Natural killer cell (primary cell): Measurements from ENCODE around the gene DENND5A. TPM values are rescaled to one million over a fixed set of nuclear protein-coding genes. Genes with fewer than 3 reads are reported as not detected.
"Not testable (repeated sequence)": the region's sequence is repeated elsewhere in the genome, so short reads cannot be mapped to it uniquely, and the experiment has no call there.

ENCODE experiments used
- ATAC-seq, 3 donors: fragments of 150-1000 bp in 2 of 3; fragments of 200-7000 bp in 1 of 3; cut with Tn5 transposase; 1 replicate in 1 of 3; 2 replicates in 2 of 3; pipeline ENCODE4 v1.10.0; 2021; ENCODE audit warnings: mild to moderate bottlenecking in 2 of 3, moderate library complexity in 2 of 3
- DNase-seq, 2 donors: peaks; one replicate each; pipeline versions ENCODE4 v3.0.0 to v3.0.0-alpha.2; 2013 to 2021; ENCODE audit warnings: mixed read lengths in 1 of 2
- H3K27ac ChIP-seq: one replicate; pipeline ENCODE4 v1.5.1; 2013; ENCODE audit warnings: mild to moderate bottlenecking, low read length
- H3K27me3 ChIP-seq: one replicate; pipeline ENCODE4 v1.6.1; 2013; ENCODE audit warnings: low read length; ENCODE audit not compliant: control insufficient read depth, insufficient read depth
- H3K36me3 ChIP-seq: one replicate; pipeline ENCODE4 v1.6.1; 2013; ENCODE audit warnings: low read length; ENCODE audit not compliant: control insufficient read depth, insufficient read depth
- H3K4me1 ChIP-seq: one replicate; pipeline ENCODE4 v1.6.1; 2013; ENCODE audit warnings: low read length; ENCODE audit not compliant: control insufficient read depth, insufficient read depth
- H3K4me3 ChIP-seq: one replicate; pipeline ENCODE4 v1.5.1; 2013; ENCODE audit warnings: low read length
- H3K9me3 ChIP-seq: one replicate; pipeline ENCODE4 v1.6.1; 2013; ENCODE audit warnings: low read length; ENCODE audit not compliant: control insufficient read depth, insufficient read depth
- H3K27ac Mint-ChIP-seq, 2 donors: one replicate each; pipeline ENCODE4 v1.8.0; 2022; ENCODE audit warnings: mild to moderate bottlenecking in 2 of 2, mixed read lengths in 2 of 2, moderate library complexity in 1 of 2
- H3K27me3 Mint-ChIP-seq, 2 donors: one replicate each; pipeline ENCODE4 v1.8.0; 2022; ENCODE audit warnings: low read depth in 2 of 2, mixed read lengths in 2 of 2
- H3K36me3 Mint-ChIP-seq: one replicate; pipeline ENCODE4 v1.8.0; 2022; ENCODE audit warnings: mixed read lengths
- H3K4me1 Mint-ChIP-seq, 2 donors: one replicate each; pipeline ENCODE4 v1.8.0; 2022; ENCODE audit warnings: mixed read lengths in 2 of 2
- H3K4me3 Mint-ChIP-seq: one replicate; pipeline ENCODE4 v1.8.0; 2022; ENCODE audit warnings: mild to moderate bottlenecking, moderate library complexity, mixed read lengths
- H3K9me3 Mint-ChIP-seq, 2 donors: one replicate each; pipeline ENCODE4 v1.8.0; 2022; ENCODE audit warnings: mixed read lengths in 2 of 2
- WGBS: methylation state at CpG from one replicate; pipeline ENCODE4 v1.1.7; 2013; ENCODE audit warnings: missing lambda C conversion rate; ENCODE audit not compliant: insufficient coverage; 5-methylcytosine and 5-hydroxymethylcytosine counted together
- intact Hi-C: fragments of 100-400 bp; cut with micrococcal nuclease; formaldehyde crosslinking; loops from one replicate; pipeline ENCODE4 v1.14.2; 2022
- total RNA-seq, 4 donors: library from RNA; stranded (reverse); fragments of 120-200 nt in 1 of 4; gene quantifications; one replicate each; pipeline versions ENCODE4 v1.2.3 to v1.2.4, GENCODE V29; 2013 to 2022
- TF ChIP-seq, protein P1 (sequence below): fragments of 200-600 bp; IDR thresholded peaks from one replicate; pipeline ENCODE4 v1.8.0; 2022; ENCODE audit warnings: antibody characterized with exemption

Gene DENND5A
- total RNA-seq, 3 donors from 2014 or later (not counting 1 experiment from before 2014, with no cell fraction given) = 23.8 to 42.5 (median 38.7) TPM

DNA sequence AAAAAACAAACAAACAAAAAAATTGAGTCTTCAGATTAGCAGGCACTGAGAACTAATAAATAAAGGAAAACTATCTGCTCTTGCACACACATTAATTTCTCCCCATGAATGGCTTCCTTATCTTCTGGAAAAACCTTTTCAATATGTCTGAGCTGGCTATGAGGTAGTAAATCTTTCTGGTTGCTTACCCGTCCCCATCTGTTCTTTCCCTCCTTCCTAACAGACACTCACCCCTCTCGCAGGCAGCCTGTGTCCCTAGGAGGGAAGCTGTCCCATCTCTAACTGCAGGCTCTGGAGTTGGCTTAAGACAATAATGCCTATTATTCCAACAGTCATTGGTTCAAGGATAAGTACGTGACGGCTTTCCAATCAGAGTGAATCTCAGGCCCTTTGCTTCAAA, 165.5 kb downstream of the DENND5A start:
- H3K27ac ChIP-seq = no peak overlapping the region
- WGBS = 63% methylated on average over 3 of the region's 4 CpGs
- no peaks in the 10 kb centered on the region for H3K4me1 Mint-ChIP-seq

DNA sequence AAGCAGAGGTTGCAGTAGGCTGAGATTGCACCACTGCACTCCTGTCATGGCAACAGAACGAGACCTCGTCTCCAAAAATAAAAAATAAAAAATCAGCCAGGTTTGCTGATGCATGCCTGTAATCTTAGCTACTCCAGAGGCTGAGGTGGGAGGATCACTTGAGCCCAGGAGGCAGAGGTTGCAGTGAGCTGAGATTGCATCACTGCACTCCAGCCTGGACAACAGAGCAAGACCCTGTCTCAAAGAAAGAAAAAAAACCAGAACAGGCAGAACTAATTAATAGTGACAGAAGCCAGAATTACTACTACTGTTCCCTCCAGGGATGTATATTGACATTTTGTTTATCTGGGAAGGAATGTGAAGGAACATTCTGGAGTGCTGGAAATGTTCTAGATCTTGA, 166.7 kb downstream of the DENND5A start:
- H3K9me3 Mint-ChIP-seq, H3K36me3 ChIP-seq, intact Hi-C loops, H3K4me1 Mint-ChIP-seq, H3K36me3 Mint-ChIP-seq, H3K4me3 ChIP-seq, H3K9me3 ChIP-seq, H3K27ac Mint-ChIP-seq, H3K27ac ChIP-seq, ATAC-seq, H3K4me1 ChIP-seq, H3K4me3 Mint-ChIP-seq, H3K27me3 ChIP-seq, DNase-seq: not testable (repeated sequence)
- peaks cover 23 to 33% of the 10 kb centered on the region in 2 donors for H3K27me3 Mint-ChIP-seq
- 95% methylated on average over 2 of the region's 2 CpGs for WGBS

More for the DNA sequence above, 165.5 kb downstream of the DENND5A start:
- Histone ChIP-seq H3K4me3 (no peak overlapping the region), H3K9me3 (no peaks in the 10 kb centered on the region), H3K27me3 (no peaks in the 10 kb centered on the region), H3K4me1 (no peaks in the 10 kb centered on the region), H3K36me3 (no peaks in the 10 kb centered on the region)
- H3K27ac Mint-ChIP-seq = no peak overlapping the region
- peaks cover 18 to 26% of the 10 kb centered on the region in 2 donors for H3K27me3 Mint-ChIP-seq
- no peak overlapping the region for H3K4me3 Mint-ChIP-seq
- ATAC-seq (no peak), DNase-seq (no peak)
- intact Hi-C loops = no loop called here
- no peaks in the 10 kb centered on the region for H3K36me3 Mint-ChIP-seq
- H3K9me3 Mint-ChIP-seq = no peaks in the 10 kb centered on the region
- TF ChIP-seq, protein P1, sequence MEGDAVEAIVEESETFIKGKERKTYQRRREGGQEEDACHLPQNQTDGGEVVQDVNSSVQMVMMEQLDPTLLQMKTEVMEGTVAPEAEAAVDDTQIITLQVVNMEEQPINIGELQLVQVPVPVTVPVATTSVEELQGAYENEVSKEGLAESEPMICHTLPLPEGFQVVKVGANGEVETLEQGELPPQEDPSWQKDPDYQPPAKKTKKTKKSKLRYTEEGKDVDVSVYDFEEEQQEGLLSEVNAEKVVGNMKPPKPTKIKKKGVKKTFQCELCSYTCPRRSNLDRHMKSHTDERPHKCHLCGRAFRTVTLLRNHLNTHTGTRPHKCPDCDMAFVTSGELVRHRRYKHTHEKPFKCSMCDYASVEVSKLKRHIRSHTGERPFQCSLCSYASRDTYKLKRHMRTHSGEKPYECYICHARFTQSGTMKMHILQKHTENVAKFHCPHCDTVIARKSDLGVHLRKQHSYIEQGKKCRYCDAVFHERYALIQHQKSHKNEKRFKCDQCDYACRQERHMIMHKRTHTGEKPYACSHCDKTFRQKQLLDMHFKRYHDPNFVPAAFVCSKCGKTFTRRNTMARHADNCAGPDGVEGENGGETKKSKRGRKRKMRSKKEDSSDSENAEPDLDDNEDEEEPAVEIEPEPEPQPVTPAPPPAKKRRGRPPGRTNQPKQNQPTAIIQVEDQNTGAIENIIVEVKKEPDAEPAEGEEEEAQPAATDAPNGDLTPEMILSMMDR = no peak

DNA sequence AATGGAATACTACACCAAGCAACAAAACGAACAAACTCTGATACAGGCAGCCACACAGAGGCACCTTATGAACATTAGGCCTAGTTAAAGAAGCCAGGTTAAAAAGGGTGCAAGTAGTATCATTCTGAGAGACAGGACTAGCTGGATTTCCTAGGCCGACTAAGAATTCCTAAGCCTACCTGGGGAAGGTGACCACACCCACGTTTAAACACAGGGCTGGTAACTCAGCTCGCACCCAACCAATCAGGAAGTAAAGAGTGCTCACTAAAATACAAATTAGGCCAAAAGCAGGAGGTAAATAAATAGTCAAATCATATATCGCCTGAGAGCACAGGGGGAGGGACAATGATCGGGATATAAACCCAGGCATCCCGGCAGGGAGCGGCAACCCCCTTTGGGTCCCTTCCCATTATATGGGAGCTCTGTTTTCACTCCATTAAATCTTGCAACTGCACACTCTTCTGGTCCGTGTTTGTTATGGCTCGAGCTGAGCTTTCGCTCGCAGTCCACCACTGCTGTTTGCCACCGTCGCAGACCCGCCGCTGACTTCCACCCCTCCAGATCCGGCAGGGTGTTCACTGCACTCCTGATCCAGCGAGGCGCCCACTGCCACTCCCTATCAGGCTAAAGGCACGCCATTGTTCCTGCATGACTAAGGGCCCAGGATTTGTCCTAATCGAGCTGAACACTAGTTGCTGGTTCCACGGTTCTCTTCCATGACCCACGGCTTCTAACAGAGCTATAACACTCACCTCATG, 167.8 kb downstream of the DENND5A start:
- H3K4me3 Mint-ChIP-seq, H3K4me1 Mint-ChIP-seq, H3K9me3 ChIP-seq, H3K36me3 Mint-ChIP-seq, H3K9me3 Mint-ChIP-seq, intact Hi-C loops, H3K4me3 ChIP-seq, H3K36me3 ChIP-seq, ATAC-seq, DNase-seq, H3K4me1 ChIP-seq, H3K27ac Mint-ChIP-seq, H3K27ac ChIP-seq, H3K27me3 ChIP-seq: not testable (repeated sequence)
- 92% methylated on average over 22 of the region's 23 CpGs for WGBS
- H3K27me3 Mint-ChIP-seq = peaks cover 34 to 44% of the 10 kb centered on the region in 2 donors

DNA sequence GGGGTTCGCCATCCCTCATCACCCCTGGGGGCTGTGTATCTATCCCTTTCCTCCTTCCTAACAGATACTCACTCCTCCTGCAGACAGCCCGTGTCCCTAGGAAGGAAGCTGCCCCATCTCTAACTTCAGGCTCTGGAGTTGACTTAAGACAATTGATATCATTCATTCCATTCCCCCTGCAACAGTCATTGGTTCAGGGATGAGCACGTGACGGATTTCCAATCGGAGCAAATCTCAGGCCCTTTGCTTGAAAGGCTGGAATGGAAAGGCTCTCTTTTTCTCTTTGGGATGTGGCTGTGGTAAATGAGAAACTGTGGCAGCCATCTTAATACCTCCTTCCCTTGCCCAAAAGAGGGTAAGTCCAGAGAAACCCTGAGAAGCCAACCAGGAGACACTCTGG, 168.7 kb downstream of the DENND5A start:
- Histone ChIP-seq H3K4me3 (no peak overlapping the region), H3K9me3 (no peaks in the 10 kb centered on the region), H3K4me1 (peaks cover 5% of the 10 kb centered on the region), H3K27me3 (peaks cover 4% of the 10 kb centered on the region), H3K36me3 (no peaks in the 10 kb centered on the region), H3K27ac (no peak overlapping the region)
- H3K4me1 Mint-ChIP-seq = peaks cover 0 to 11% of the 10 kb centered on the region in 2 donors
- H3K9me3 Mint-ChIP-seq = no peaks in the 10 kb centered on the region
- no peak overlapping the region for H3K27ac Mint-ChIP-seq
- DNase-seq (no peak), ATAC-seq (no peak)
- H3K4me3 Mint-ChIP-seq = no peak overlapping the region
- H3K27me3 Mint-ChIP-seq = peaks cover 36 to 47% of the 10 kb centered on the region in 2 donors
- intact Hi-C loops = no loop called here
- TF ChIP-seq, protein P1 = no peak
- WGBS = 86% methylated on average over 5 of the region's 5 CpGs
- H3K36me3 Mint-ChIP-seq = no peaks in the 10 kb centered on the region
